Measurements from ENCODE around the gene C6orf89.

C6orf89 gene

GRCh38 chr6:36852481-36853147 is 33.1 kb upstream of the C6orf89 start:
- no peak for DNase-seq (ENCODE audit: low read depth in 3 of 3)

DNA sequence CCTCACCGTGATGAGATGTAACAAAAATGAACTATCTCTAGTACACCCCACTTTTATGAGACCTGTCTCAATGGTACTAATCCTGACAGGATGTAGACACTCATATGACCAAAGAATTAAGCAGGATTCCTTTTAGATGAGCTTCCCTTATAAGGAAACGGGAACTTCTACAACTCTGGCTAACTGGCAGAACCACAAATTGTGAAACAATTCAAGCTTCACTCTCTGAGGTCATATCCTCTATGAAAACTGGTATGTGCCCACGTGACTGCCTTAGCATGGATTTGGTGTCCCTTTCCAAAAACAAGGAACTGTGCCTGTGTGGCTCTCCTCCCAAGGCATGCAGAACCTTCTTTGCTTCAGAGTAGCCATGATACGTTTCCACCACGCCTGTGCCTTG is 32.4 kb upstream of the C6orf89 start:
- no peak for DNase-seq (ENCODE audit: low read depth in 3 of 3)

GRCh38 chr6:36855750-36856149 is 30.0 kb upstream of the C6orf89 start:
- DNase-seq (ENCODE audit: low read depth in 3 of 3), result no peak

DNA sequence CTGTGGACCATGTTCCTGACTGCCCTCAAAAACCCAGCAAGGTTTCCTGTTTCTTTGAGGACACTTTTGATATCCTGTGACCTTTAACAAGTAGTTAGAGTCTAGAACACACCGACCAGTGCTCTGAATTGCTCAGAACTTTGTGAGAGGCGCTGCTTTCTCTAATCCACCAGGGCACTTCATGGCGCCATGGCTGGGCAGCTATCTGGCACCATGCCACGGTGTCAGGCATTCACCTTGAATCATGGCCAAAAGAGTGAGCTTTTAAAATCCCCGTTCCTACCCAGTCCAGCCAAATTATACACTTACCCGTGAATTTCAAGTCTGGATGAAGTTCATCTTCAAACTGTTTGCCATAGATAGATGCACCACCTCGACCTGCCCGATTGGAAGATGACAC is 29.5 kb upstream of the C6orf89 start:
- no peak for DNase-seq (ENCODE audit: low read depth in 3 of 3)

GRCh38 chr6:36857325-36857724 is 28.4 kb upstream of the C6orf89 start:
- no peak for DNase-seq (ENCODE audit: low read depth in 3 of 3)

GRCh38 chr6:36858407-36858981 is 27.3 kb upstream of the C6orf89 start:
- no peak for DNase-seq (ENCODE audit: low read depth in 3 of 3)

DNA sequence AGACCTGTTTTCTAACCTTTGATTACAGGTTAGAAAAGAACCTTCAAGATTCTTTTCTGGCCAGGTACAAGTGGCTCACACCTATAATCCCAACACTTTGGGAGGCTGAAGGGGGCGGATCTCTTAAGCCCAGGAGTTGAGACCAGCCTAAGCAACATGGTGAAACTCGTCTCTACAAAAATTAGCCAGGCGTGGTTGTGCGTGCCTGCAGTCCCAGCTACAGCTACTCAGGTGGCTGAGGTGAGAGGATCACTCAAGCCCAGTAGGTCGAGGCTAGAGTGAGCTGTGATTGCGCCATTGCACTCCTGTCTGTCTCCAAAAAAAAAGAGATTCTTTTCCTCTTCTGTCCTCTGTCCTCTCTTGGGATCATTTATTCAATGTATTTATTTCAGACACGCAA is 25.6 kb upstream of the C6orf89 start:
- no peak for DNase-seq (ENCODE audit: low read depth in 3 of 3)

DNA sequence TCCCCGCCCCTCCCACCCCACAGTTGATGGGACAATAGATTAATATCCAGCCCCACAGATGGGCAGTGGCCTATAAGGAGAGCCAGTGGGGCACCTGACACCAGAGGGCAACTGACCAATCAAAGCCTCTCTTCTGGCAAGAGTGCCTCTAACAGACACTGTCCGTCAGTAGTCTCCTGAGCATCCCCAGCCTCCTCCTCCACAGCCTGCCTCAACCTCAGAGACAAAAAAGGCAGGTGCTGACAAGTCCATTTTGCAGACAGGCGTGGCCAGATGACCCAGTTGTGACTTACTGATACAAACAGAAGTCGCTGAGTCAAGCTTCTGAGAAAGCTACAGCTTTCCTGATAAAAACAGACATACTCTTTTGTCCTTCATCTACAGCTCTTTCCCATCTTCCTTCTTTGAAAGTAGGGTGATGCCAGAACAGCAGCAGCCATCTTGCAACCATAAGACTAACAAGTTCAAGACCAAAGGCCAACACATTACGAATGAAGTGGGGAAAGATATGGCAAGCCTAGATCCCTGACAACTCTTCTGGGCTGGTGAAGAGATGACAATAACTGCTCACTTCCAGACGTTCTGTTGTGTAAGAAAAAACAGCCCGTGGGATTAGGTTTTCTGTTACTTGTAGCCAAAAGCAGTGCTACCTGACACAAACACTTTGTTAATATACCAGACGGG is 23.4 kb upstream of the C6orf89 start:
- no peak for DNase-seq (ENCODE audit: low read depth in 3 of 3)

DNA sequence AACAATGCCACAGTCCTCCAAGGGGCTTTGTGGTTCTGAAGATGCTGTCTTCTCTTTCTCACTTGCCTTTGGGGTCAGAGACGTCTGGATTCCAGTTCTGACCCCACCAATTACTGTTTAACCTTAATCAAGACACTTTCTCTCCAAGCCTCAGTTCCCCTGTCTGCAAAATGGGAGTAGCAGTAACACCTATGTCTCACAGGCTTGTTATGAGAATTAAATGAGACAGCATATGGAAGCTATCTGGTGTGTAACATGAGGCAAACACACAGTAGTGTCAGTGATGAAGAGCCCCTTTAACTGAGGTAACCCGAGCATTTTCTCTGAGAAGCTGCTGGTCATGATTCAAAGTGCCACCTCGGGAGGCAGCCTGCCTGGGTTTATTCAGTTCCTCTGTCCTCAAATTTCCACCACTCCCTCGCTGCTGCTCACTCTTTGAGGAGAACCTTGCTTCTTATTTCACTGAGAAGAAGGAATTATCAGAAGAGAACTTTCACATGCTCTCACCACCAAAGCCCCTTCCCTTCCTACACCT is 22.8 kb upstream of the C6orf89 start:
- no peak for DNase-seq (ENCODE audit: low read depth in 3 of 3)

GRCh38 chr6:36863670-36864540 is 21.8 kb upstream of the C6orf89 start:
- no peak for DNase-seq (ENCODE audit: low read depth in 3 of 3)

DNA sequence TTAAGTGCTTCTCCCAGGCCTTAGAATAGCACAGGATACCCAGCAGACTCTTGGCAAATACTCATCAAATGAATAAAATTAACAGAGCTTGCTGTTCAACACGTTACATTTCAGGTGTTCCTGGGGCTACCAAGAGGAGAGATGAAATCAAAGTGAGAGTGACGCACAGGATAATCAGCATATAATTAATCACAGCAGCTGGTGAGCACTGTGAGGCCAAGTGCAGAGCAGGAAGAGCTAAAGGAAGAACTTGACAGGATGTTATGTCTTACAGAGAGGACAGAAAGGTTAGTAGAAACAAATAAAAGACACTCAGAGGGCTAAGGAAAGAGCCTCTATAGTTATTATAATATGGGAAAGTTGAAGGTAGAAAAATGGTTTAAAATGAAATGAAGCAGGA is 19.9 kb upstream of the C6orf89 start:
- DNase-seq (ENCODE audit: low read depth in 3 of 3), result no peak

DNA sequence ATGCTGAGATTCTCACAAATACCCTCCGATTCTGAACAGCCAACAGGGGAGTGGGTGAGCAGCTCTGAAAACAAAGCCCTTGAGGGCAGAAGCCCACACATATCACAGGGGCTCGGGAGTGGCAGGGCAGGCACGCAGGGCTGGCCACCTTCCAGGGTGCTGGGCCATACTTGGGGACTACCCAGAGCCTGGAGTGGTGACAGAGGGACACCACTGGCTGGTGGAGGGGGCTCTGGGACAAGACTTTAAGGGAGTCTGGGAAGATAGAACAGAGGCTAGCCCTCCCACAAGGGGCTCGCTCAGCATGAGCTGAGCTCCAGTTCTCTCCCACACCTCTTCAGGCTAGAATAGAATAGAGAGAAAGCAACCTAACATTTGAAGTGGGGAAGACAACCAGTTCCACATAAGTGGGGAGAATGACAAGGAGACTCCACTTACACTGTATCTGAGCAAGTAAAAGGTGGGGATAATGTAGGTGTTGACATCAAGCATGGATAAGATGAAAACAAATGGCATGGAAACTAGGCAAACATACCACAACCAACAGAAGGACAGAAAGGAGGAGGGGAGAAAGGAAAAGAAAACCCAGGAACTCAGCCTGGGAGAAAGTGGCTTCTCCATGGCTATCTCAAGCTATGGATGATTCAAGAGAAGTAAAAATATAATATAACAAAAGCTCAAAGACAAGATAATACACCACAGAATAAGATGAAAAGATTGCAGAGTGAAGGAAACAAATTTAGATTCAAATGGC is 18.1 kb upstream of the C6orf89 start:
- DNase-seq (ENCODE audit: low read depth in 3 of 3), result no peak

DNA sequence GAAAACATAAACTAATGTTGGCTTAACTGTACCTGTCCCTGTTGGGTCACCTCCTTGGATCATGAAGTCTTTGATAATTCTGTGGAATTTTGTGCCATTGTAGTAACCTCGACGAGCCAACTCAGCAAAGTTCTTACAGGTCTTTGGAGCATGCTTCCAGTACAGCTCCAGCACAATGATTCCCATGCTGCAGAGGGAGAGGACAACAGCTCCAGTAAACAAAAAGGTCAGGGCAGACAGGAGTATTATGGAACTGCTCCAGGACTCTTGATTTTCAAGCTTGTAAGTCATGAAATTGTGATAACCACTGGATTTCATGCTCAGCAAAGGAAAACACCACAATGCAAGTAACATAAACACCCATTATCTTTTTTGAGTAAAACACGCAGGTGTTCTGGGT is 14.1 kb upstream of the C6orf89 start:
- no peak for DNase-seq (ENCODE audit: low read depth in 3 of 3)

- DNase-seq (ENCODE audit: low read depth in 3 of 3), result no peak
Measured at GRCh38 chr6:36873115-36873514, 12.6 kb upstream of the C6orf89 start.

DNA sequence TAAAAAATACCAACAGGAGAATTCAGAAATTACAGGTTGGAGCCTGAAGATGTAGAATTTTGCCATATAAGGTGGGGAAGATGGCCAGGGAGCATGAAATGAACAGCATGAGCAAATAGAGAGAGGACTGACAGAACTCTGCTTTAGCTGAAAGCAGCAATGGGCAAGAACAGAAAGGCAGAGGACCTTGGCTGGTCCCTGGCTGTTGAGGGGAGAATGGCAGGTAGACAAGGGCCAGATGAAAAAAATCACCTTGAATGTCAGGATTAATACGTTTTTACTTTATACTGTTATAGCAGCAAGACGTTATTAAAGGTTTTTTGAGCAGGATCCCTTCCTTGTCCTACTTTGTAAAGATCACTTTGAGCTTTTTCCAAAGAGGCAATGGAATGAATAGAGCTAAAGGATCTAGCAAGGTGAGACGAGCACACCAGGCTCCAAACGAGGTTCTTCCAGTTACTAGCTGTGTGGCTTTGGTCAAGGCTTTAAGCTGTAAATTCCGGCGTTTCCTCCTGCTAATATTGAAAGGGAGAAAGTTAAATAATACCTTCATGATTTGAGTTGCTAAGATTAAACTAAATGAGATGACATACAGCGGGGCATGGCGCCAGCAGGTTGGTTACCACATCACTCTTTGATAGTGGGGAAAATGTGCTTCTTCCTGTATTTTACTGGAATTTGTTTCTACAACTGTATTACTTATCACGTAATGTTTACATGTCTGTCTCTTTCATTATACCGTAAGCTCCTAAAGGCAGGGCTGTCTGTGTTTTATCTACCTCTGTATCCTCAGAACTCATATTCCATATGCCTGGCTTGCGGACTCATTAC is 11.9 kb upstream of the C6orf89 start:
- no peak for DNase-seq (ENCODE audit: low read depth in 3 of 3)

- DNase-seq (ENCODE audit: low read depth in 3 of 3), result peak; percentile 71 to 77 (median 76)
Measured at GRCh38 chr6:36874443-36875249, 11.1 kb upstream of the C6orf89 start, which contains the start of gene PPIL1. Gene PPIL1, minus strand, starts transcription at chr6:36874803. Its CDS starts 31 bp downstream, at chr6:36874772.

DNA sequence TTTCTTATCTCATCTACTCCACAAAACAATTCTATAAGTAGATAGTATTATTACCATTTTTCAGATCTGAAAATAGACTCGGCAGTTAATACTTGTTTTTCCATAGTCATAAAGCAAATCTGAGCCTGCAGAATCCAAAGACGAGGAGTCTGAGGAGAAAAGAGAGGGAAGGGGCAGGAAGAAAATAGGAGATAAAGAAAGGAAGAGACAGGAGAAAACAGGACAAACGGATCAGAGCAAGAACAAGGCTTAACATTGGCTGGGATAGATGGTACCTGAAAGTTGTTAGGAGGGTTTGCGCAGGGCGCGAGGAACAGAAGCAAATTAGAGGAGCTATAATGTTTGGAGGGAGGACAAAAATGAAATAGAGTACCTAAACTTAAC is 10.5 kb upstream of the C6orf89 start:
- no peak for DNase-seq (ENCODE audit: low read depth in 3 of 3)

GRCh38 chr6:36884610-36885009 is 1.1 kb upstream of the C6orf89 start:
- DNase-seq (ENCODE audit: low read depth in 3 of 3), result no peak

DNA sequence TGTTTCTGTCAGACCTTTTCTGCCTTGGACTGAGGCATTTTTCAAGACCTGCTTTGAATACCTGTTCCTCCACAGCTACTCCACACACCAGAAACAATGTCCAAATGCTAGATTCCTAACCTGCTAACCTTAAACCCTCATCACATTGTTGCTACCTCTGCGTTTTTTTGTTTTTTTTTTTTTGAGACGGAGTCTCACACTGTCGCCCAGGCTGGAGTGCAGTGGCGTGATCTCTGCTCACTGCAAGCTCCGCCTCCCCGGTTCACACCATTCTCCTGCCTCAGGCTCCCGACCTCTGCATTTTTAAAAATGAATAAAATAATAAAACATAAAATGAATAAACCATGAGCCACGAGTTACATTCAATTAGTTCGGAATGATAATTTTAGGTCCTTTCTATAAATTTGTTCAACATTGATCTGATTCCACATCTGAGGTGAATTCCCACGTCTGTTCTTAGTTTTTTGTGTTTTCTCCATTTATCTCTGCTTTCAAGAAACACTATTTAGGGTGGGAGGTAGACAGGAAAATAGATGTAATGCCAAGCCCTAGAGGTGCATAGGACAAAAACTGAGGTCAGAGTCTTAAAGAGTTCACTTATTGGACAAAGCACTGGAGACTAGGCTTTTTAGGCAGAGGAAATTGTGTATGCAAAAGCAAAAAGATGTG is 1.3 kb downstream of the C6orf89 start:
- no peak for DNase-seq (ENCODE audit: low read depth in 3 of 3)

Measured in stimulated activated CD4-positive, alpha-beta T cell treated with anti-CD3 and anti-CD28 coated beads, TNF-alpha, amount 100 ng/mL, for 24 hours (primary cell).